ENCODE results near the gene RDH16. TPM values are rescaled to one million over a fixed set of nuclear protein-coding genes. Genes with fewer than 3 reads are reported as not detected.

The RDH16 gene
- total RNA-seq, result 0.34 and 6.3 TPM in 2 replicates

DNA sequence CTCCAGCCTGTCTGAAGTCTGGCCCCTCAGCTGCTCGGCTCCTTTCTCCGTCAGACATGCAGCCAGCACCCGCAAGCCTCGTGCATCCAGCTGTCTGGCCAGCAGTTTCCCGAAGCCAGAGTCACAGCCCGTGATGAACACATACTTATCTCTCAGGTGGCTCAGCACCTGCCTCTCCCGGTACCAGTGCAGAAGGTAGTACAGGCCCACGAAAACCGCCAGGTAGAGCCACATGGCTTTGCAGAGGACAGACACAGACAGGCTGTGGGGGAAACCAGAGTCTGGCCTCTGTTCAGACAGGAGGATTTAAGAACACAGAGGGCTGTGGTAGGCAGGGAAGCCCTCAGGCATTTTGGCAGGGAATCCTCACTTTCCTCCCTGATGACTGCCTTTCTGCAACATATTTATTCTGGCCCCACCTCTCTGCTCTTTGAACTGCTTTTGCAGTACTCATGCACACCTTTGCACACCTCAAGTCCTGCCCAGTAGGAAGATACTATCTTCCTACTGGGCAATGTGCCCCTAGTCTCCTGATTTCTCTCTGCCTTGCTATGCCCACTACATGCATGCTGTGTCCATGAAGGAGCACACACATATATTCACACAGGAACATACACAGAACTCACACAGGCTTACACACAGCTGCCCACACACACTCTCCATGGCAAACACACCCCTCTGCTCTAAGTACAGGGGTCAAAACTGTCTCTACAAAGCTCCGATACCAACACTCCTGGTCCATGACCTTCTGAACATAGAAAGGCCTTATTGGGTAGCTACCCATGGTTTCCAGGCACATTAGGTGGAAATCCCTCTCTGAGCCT is at the start of gene RDH16:
RDH16 (minus strand) TSS at position 380 of the 824 bp plus-strand sequence; CDS start at position 234, 146 bp downstream.

GRCh38 chr12:57005980-57006808 is 48.8 kb upstream of the RDH16 start, which contains the start of gene ZBTB39:
Gene ZBTB39 (minus strand): TSS chr12:57006546. CDS start chr12:57004917, 1,629 bp downstream.

DNA sequence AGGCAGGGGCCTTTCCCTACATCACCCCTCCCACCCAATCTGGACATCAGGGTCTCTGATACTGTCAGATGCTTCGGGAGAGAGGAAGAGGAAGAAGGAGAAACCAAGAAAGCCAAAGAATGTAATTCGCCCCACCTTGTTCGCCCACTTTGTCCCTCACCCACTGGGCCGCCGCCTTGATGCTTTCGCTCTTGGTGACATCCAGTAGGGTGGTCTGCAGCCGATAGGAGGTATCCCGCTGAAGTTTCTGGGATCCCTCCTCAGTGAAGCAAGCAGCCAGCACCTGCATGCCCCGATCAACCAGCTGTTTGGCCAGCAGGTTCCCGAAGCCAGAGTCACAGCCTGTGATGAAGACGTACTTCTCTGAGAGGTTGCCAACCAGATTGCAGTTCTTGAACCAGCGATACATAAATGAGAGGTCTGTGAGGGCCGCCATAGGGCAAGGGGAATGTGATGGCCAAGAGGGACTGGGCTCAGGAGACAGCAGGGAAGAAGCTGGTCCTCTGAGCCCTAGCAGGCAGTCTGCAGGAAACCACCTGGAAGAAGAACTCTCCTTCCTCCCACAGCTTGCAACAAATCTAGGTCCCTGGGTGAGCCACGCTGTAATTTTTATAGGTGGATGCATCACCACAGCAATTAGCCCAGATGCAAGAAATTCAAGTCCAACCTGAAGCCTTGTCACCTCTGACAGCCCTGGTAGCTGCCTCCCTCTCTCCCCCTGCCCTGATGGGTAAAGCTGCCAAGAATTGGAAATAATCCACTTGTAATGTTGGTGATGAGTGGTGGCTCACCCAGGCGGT is 23.4 kb downstream of the RDH16 start, which contains the start of gene SDR9C7:
SDR9C7 (minus strand) TSS at position 583 of the 800 bp plus-strand sequence; CDS start at position 436, 147 bp downstream.

Other genes with a start within 250 kb of the RDH16 start
- gene NACA, start 232.3 kb downstream of the RDH16 start, total RNA-seq, result 1,271 and 1,407 TPM in 2 replicates
- 4.4 and 6.1 TPM in 2 replicates for gene PRIM1, start 205.3 kb downstream of the RDH16 start, total RNA-seq
- under 0.01 and 1.6 TPM in 2 replicates for gene HSD17B6, start 194.3 kb downstream of the RDH16 start, total RNA-seq
- 0.28 and 2.7 TPM in 2 replicates for gene SDR9C7, start 23.2 kb downstream of the RDH16 start, total RNA-seq
- gene ZBTB39, start 48.9 kb upstream of the RDH16 start, total RNA-seq, result 8.2 and 9.7 TPM in 2 replicates
- not detected in 2 replicates for gene TAC3, start 58.9 kb upstream of the RDH16 start, total RNA-seq
- gene MYO1A, start 92.5 kb upstream of the RDH16 start, total RNA-seq, result 0.14 and 0.34 TPM in 2 replicates
- 4.8 and 11.6 TPM in 2 replicates for gene NEMP1, start 121.2 kb upstream of the RDH16 start, total RNA-seq
- 22.9 and 54.0 TPM in 2 replicates for gene NAB2, start 131.5 kb upstream of the RDH16 start, total RNA-seq
- gene STAT6, start 153.8 kb upstream of the RDH16 start, total RNA-seq, result 30.8 and 102 TPM in 2 replicates
- gene LRP1, start 170.9 kb upstream of the RDH16 start, total RNA-seq, result 26.3 and 294 TPM in 2 replicates
- gene LRP1-AS, start 190.0 kb upstream of the RDH16 start, total RNA-seq, result not detected in 2 replicates